MM.1S (cell line): ENCODE data around the gene IVNS1ABP.

Source experiments
- DNase-seq: peaks from one replicate; pipeline ENCODE4 v3.0.0-alpha.2; 2015
- H2AFZ ChIP-seq: fragments of 300-600 bp; sonication (generic); 2 replicates; pipeline ENCODE4 v1.6.0; 2016; ENCODE audit warnings: antibody characterized with exemption, low read length
- H3F3A ChIP-seq: fragments of 300-600 bp; sonication (generic); 2 replicates; pipeline ENCODE4 v1.6.1; 2016; ENCODE audit warnings: mild to moderate bottlenecking, antibody characterized with exemption, low read length, moderate library complexity, mixed read lengths; ENCODE audit not compliant: insufficient read depth
- H3K27ac ChIP-seq: fragments of 300-600 bp; sonication (generic); 2 replicates; pipeline ENCODE4 v1.5.1; 2016; ENCODE audit warnings: mild to moderate bottlenecking, low read length
- H3K27me3 ChIP-seq: fragments of 300-600 bp; sonication (generic); replicated peaks from 2 replicates; pipeline ENCODE4 v1.6.0; 2016; ENCODE audit warnings: low read length; ENCODE audit not compliant: insufficient read depth
- H3K36me3 ChIP-seq: fragments of 300-600 bp; sonication (generic); replicated peaks from 2 replicates; pipeline ENCODE4 v1.6.1; 2016; ENCODE audit warnings: mild to moderate bottlenecking, low read length, mixed read lengths; ENCODE audit not compliant: insufficient read depth
- H3K4me1 ChIP-seq: fragments of 300-600 bp; sonication (generic); 2 replicates; pipeline ENCODE4 v1.6.1; 2016; ENCODE audit warnings: low read length, mixed read lengths
- H3K4me2 ChIP-seq: fragments of 300-600 bp; sonication (generic); 2 replicates; pipeline ENCODE4 v1.6.0; 2016; ENCODE audit warnings: low read depth, low read length
- H3K4me3 ChIP-seq: fragments of 300-600 bp; sonication (generic); 2 replicates; pipeline ENCODE4 v1.5.1; 2016; ENCODE audit warnings: low read length, mixed read lengths
- H3K79me2 ChIP-seq: fragments of 300-600 bp; sonication (generic); 2 replicates; pipeline ENCODE4 v1.6.1; 2016; ENCODE audit warnings: mixed run types, low read length, mixed read lengths
- H3K9ac ChIP-seq: fragments of 300-600 bp; sonication (generic); 2 replicates; pipeline ENCODE4 v1.6.1; 2016; ENCODE audit warnings: low read length, mixed read lengths
- H3K9me2 ChIP-seq: fragments of 300-600 bp; sonication (generic); replicated peaks from 2 replicates; pipeline ENCODE4 v1.6.1; 2016; ENCODE audit warnings: mild to moderate bottlenecking, low read length, mixed read lengths; ENCODE audit not compliant: insufficient read depth
- H3K9me3 ChIP-seq: fragments of 300-600 bp; sonication (generic); replicated peaks from 2 replicates; pipeline ENCODE4 v1.6.1; 2016; ENCODE audit warnings: mild to moderate bottlenecking, low read length, mixed read lengths; ENCODE audit not compliant: insufficient read depth
- H4K20me1 ChIP-seq: fragments of 300-600 bp; sonication (generic); 2 replicates; pipeline ENCODE4 v1.6.1; 2016; ENCODE audit warnings: mild to moderate bottlenecking, low read length, moderate library complexity, mixed read lengths; ENCODE audit not compliant: insufficient read depth
- EZH2 ChIP-seq: fragments of 300-600 bp; sonication (generic); optimal IDR thresholded peaks from 2 replicates; pipeline ENCODE3; 2017; ENCODE audit warnings: low read depth, mild to moderate bottlenecking, antibody characterized with exemption, low read length, mixed read lengths
- EZH2phosphoT487 ChIP-seq: fragments of 300-600 bp; sonication (generic); IDR thresholded peaks from 2 replicates; pipeline ENCODE4 v1.6.1; 2018; ENCODE audit warnings: antibody characterized with exemption, low read length
- TF ChIP-seq, protein P1 (sequence below): fragments of 300-600 bp; sonication (generic); IDR thresholded peaks from 2 replicates; pipeline ENCODE4 v1.5.1; 2016; ENCODE audit warnings: antibody characterized with exemption, low read length, mixed read lengths

The IVNS1ABP gene

DNA sequence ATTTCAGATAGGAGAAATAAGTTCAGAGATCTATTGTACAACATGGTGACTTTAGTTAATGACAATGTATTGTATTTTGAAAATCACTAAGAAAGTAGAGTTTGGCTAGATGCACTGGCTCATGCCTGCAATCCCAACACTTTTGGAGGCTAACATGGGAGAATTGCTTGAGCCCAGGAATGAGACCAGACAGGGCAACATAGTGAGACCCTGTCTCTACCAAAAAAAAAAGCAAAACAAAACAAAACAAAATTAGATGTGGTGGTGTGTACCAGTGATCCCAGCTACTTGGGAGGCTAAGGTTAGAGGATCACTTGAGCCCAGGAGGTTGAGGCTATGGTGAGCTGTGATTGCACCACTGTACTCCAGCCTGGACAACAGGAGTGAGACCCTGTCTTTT is 27.2 kb downstream of the IVNS1ABP start:
- Histone ChIP-seq H3K79me2 (no peaks in the 10 kb centered on the region), H3K4me2 (no peak overlapping the region), H3K27me3 (no peaks in the 10 kb centered on the region), H2AFZ (no peak overlapping the region), H3K27ac (no peak overlapping the region), H3F3A (no peaks in the 10 kb centered on the region), H4K20me1 (no peaks in the 10 kb centered on the region), H3K9me2 (no peaks in the 10 kb centered on the region), H3K9ac (no peak overlapping the region), H3K9me3 (no peaks in the 10 kb centered on the region), H3K4me1 (peaks cover 14% of the 10 kb centered on the region), H3K4me3 (no peak overlapping the region), H3K36me3 (no peaks in the 10 kb centered on the region; the same call in 1 of the 2 replicates)
- TF ChIP-seq, protein P1, sequence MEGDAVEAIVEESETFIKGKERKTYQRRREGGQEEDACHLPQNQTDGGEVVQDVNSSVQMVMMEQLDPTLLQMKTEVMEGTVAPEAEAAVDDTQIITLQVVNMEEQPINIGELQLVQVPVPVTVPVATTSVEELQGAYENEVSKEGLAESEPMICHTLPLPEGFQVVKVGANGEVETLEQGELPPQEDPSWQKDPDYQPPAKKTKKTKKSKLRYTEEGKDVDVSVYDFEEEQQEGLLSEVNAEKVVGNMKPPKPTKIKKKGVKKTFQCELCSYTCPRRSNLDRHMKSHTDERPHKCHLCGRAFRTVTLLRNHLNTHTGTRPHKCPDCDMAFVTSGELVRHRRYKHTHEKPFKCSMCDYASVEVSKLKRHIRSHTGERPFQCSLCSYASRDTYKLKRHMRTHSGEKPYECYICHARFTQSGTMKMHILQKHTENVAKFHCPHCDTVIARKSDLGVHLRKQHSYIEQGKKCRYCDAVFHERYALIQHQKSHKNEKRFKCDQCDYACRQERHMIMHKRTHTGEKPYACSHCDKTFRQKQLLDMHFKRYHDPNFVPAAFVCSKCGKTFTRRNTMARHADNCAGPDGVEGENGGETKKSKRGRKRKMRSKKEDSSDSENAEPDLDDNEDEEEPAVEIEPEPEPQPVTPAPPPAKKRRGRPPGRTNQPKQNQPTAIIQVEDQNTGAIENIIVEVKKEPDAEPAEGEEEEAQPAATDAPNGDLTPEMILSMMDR = no peak
- no peak for TF ChIP-seq EZH2phosphoT487
- no peak for TF ChIP-seq EZH2
- DNase-seq = no peak

DNA sequence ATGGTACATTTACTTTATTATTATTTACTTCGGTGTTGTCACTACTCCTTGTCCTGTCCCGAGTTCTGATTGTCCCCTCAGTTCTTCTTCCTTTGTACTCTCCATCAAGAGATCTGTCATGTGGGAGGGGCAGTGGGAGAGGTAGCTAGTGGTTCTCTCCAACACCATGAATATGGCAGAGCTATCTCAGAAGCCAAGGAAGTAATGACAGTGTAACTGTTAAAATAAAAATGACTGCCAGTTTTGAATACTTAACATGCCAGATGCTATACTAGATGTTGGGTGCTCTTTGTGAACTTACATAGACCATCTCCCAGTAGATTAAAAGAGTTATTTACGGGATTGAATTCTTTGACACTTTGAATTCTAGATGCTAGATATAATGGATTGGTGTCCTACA is 28.6 kb downstream of the IVNS1ABP start:
- Histone ChIP-seq H3K27ac (no peak overlapping the region), H2AFZ (no peak overlapping the region), H3K4me1 (peaks cover 14% of the 10 kb centered on the region)

DNA sequence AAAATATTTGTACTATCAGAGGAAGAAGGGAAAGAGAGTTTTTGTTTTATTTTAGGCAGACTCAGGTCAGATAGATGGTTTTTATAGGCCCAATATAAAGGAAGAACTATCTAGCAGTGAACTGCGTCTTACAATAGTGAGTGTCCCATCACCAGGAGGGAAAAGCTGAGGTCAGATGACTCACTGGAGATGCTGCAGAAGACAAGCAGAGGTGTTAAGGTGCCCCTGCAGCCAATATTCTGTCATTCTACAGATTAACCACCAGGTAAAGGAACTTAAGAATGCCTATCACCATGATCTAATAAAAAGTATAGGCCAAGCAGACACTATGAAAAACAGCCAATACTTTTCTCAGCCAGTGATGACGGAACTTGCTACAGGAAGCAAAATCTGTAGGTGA is 29.6 kb downstream of the IVNS1ABP start:
- no peak overlapping the region for H3K4me2 ChIP-seq
- H3K36me3 ChIP-seq = no peaks in the 10 kb centered on the region; the same call in 1 of the 2 replicates
- no peak for DNase-seq
- no peaks in the 10 kb centered on the region for H3F3A ChIP-seq
- no peak overlapping the region for H3K27ac ChIP-seq
- peaks cover 14% of the 10 kb centered on the region for H3K4me1 ChIP-seq
- H4K20me1 ChIP-seq = no peaks in the 10 kb centered on the region
- no peak for TF ChIP-seq EZH2
- no peak for TF ChIP-seq EZH2phosphoT487
- TF ChIP-seq, protein P1 = no peak
- no peak overlapping the region for H3K4me3 ChIP-seq
- H3K9me2 ChIP-seq = no peaks in the 10 kb centered on the region
- no peaks in the 10 kb centered on the region for H3K79me2 ChIP-seq
- no peaks in the 10 kb centered on the region for H3K27me3 ChIP-seq
- no peak overlapping the region for H2AFZ ChIP-seq
- H3K9me3 ChIP-seq = no peaks in the 10 kb centered on the region
- no peak overlapping the region for H3K9ac ChIP-seq

More for the DNA sequence above, 28.6 kb downstream of the IVNS1ABP start:
- Histone ChIP-seq H3K79me2 (no peaks in the 10 kb centered on the region), H3K9me3 (no peaks in the 10 kb centered on the region), H3F3A (no peaks in the 10 kb centered on the region), H4K20me1 (no peaks in the 10 kb centered on the region), H3K27me3 (no peaks in the 10 kb centered on the region), H3K9me2 (no peaks in the 10 kb centered on the region), H3K4me2 (no peak overlapping the region), H3K9ac (no peak overlapping the region), H3K36me3 (no peaks in the 10 kb centered on the region; the same call in 1 of the 2 replicates), H3K4me3 (no peak overlapping the region)
- no peak for DNase-seq
- TF ChIP-seq EZH2 = no peak

DNA sequence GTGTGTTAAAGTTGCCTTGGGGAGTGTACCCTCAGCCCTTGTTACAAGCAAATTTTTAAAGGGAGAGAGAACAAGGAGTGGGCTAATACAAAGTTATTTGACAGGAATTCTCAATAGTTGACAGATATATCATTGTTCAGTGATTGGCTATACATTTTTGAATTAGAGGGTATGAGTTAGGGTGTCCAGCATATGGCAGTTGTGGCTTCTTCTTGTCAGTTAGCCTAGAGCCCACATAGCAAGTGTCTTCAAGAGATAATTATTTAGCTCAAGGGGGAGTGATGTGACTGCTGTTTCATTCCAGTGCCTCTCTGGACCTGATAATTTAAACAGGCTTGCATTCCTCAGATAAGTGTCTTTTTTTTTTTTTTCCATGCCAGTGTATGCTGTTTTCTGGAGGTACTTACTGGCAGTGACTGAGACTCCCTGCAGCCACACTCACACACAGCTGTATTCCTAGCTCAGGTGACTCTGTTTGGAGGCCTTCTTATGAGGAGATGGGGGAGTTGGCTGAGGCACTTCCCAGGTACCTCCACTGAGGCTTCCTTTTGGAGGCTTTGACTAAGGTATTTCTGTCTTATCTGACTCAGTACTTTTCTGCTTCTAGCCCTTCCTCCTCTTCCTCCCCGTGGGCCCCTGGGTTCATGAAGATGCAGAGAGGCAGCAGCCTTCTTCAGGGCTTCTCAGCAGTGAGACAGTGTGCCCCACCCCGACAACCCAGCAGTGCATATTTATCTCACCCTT is 32.3 kb downstream of the IVNS1ABP start:
- Histone ChIP-seq H3K9me2 (no peaks in the 10 kb centered on the region), H3K27ac (no peak overlapping the region), H3F3A (no peaks in the 10 kb centered on the region), H3K9ac (no peak overlapping the region), H3K4me3 (no peak overlapping the region), H3K36me3 (no peaks in the 10 kb centered on the region), H4K20me1 (no peaks in the 10 kb centered on the region), H3K4me2 (no peak overlapping the region), H3K9me3 (no peaks in the 10 kb centered on the region), H3K27me3 (no peaks in the 10 kb centered on the region), H3K4me1 (peaks cover 21% of the 10 kb centered on the region), H2AFZ (no peak overlapping the region), H3K79me2 (no peaks in the 10 kb centered on the region)
- DNase-seq = no peak
- TF ChIP-seq EZH2phosphoT487 (no peak), EZH2 (no peak)
- TF ChIP-seq, protein P1 = no peak
